ENCODE measurements around the gene ZNF443.

- TF ChIP-seq CTCF (IDR thresholded peaks at IDR 0.05) (no peak), POLR2A (IDR thresholded peaks at IDR 0.05) (no peak)
These were observed 23.9 kb upstream of the ZNF443 start for GRCh38 chr19:12464769-12465168.
